Endodermal cell (in vitro differentiated cells): ENCODE measurements around the gene CEP85L. TPM values are rescaled to one million over a fixed set of nuclear protein-coding genes. Genes with fewer than 3 reads are reported as not detected.

ENCODE experiments used
- DNase-seq: peaks from one replicate; pipeline ENCODE4 v3.0.0-alpha.2; 2017
- H3K27ac ChIP-seq: 2 replicates; pipeline ENCODE4 v1.5.1; 2013; ENCODE audit warnings: mild to moderate bottlenecking, low read depth, low read length, moderate library complexity
- H3K27me3 ChIP-seq: 2 replicates; pipeline ENCODE4 v1.6.1; 2013; ENCODE audit warnings: mild to moderate bottlenecking, low read length, moderate library complexity; ENCODE audit not compliant: insufficient read depth, control insufficient read depth, poor library complexity, severe bottlenecking
- H3K36me3 ChIP-seq: 2 replicates; pipeline ENCODE4 v1.7.0; 2013; ENCODE audit warnings: mild to moderate bottlenecking, low read length, moderate library complexity; ENCODE audit not compliant: control insufficient read depth, insufficient read depth
- H3K4me1 ChIP-seq: one replicate; pipeline ENCODE4 v1.7.0; 2013; ENCODE audit warnings: low read length; ENCODE audit not compliant: control insufficient read depth, insufficient read depth
- H3K4me3 ChIP-seq: 2 replicates; pipeline ENCODE4 v1.5.1; 2013; ENCODE audit warnings: mild to moderate bottlenecking, low read length, moderate library complexity
- H3K9ac ChIP-seq: 2 replicates; pipeline ENCODE4 v1.6.1; 2013; ENCODE audit warnings: mild to moderate bottlenecking, low read length, moderate library complexity; ENCODE audit not compliant: poor library complexity, severe bottlenecking; ENCODE audit errors: extremely low read depth
- H3K9me3 ChIP-seq: 2 replicates; pipeline ENCODE4 v1.6.1; 2013; ENCODE audit warnings: mild to moderate bottlenecking, low read length, moderate library complexity; ENCODE audit not compliant: control insufficient read depth
- H3K27ac Mint-ChIP-seq: 2 replicates; pipeline ENCODE4 v1.8.0; 2020; ENCODE audit warnings: mixed read lengths
- H3K27me3 Mint-ChIP-seq: 2 replicates; pipeline ENCODE4 v1.8.0; 2021; ENCODE audit warnings: mild to moderate bottlenecking, mixed read lengths; ENCODE audit not compliant: insufficient read depth
- H3K36me3 Mint-ChIP-seq: 2 replicates; pipeline ENCODE4 v1.8.0; 2020; ENCODE audit warnings: low read depth, mixed read lengths
- H3K4me1 Mint-ChIP-seq: 2 replicates; pipeline ENCODE4 v1.8.0; 2020; ENCODE audit warnings: mixed read lengths
- H3K4me3 Mint-ChIP-seq: 2 replicates; pipeline ENCODE4 v1.8.0; 2020; ENCODE audit warnings: mild to moderate bottlenecking, moderate library complexity, mixed read lengths
- H3K9me3 Mint-ChIP-seq: 2 replicates; pipeline ENCODE4 v1.8.0; 2020; ENCODE audit warnings: mild to moderate bottlenecking, mixed read lengths
- CTCF ChIP-seq: fragments of 200-600 bp; sonication (generic); conservative IDR thresholded peaks from 2 replicates; pipeline ENCODE4 v1.5.0; 2021; ENCODE audit warnings: antibody characterized with exemption, mild to moderate bottlenecking
- WGBS, 2 experiments: methylation state at CpG; one replicate each; pipeline versions ENCODE4 v1.1.5 to v1.1.7; 2013; ENCODE audit warnings: missing lambda C conversion rate in 2 of 2, mixed read lengths in 1 of 2; ENCODE audit not compliant: insufficient coverage in 1 of 2, insufficient read length in 1 of 2; 5-methylcytosine and 5-hydroxymethylcytosine counted together
- total RNA-seq, 2 donors: library from RNA; stranded (reverse); fragmentation: NEBNext Ultra II Directional in 1 of 2; extraction: Animal tissue kit (Norgen Biotek cat#: 25700) in 1 of 2; gene quantifications; 2 replicates in 1 of 2; 3 replicates in 1 of 2; pipeline ENCODE4 v1.2.1, GENCODE V29; 2021

Gene CEP85L
- total RNA-seq, 2 donors from 2014 or later: 6.7 to 10.2 TPM

- Mint-ChIP-seq H3K4me1 (peaks cover 2% of the 10 kb centered on the region), H3K27me3 (no peaks in the 10 kb centered on the region), H3K9me3 (no peaks in the 10 kb centered on the region), H3K36me3 (no peaks in the 10 kb centered on the region), H3K27ac (no peak overlapping the region), H3K4me3 (no peak overlapping the region)
- H3K4me1 ChIP-seq: peaks cover under 1% of the 10 kb centered on the region
- no peak for TF ChIP-seq CTCF
- H3K27me3 ChIP-seq: no peaks in the 10 kb centered on the region
- no peak overlapping the region for H3K27ac ChIP-seq
- WGBS, 2 experiments: 100% methylated on average over 1 of the region's 2 CpGs; no CpG with 5 or more reads in 1 of the 2 experiments
- H3K36me3 ChIP-seq: no peaks in the 10 kb centered on the region
- H3K4me3 ChIP-seq: no peak overlapping the region
- H3K9me3 ChIP-seq: no peaks in the 10 kb centered on the region
- H3K9ac ChIP-seq: no peak overlapping the region
- DNase-seq: no peak
These were observed 190.4 kb downstream of the CEP85L start for GRCh38 chr6:118460958-118461470.

- no peak overlapping the region for H3K9ac ChIP-seq
- H3K4me1 ChIP-seq: no peaks in the 10 kb centered on the region
- H3K9me3 ChIP-seq: peaks cover 5% of the 10 kb centered on the region
- Mint-ChIP-seq H3K4me1 (no peaks in the 10 kb centered on the region), H3K27me3 (no peaks in the 10 kb centered on the region), H3K27ac (no peak overlapping the region), H3K36me3 (no peaks in the 10 kb centered on the region), H3K9me3 (peaks cover 16% of the 10 kb centered on the region), H3K4me3 (no peak overlapping the region)
- H3K27me3 ChIP-seq: no peaks in the 10 kb centered on the region
- H3K36me3 ChIP-seq: no peaks in the 10 kb centered on the region
- H3K4me3 ChIP-seq: no peak overlapping the region
- WGBS, 2 experiments: 88% methylated on average over 1 of the region's 1 CpG; no CpG with 5 or more reads in 1 of the 2 experiments
- H3K27ac ChIP-seq: no peak overlapping the region
- DNase-seq: no peak
- TF ChIP-seq CTCF: no peak
These were observed 194.4 kb downstream of the CEP85L start for GRCh38 chr6:118456982-118457381.

- no peaks in the 10 kb centered on the region for H3K27me3 Mint-ChIP-seq
- Histone ChIP-seq H3K27me3 (no peaks in the 10 kb centered on the region), H3K4me1 (no peaks in the 10 kb centered on the region), H3K27ac (no peak overlapping the region), H3K4me3 (no peak overlapping the region), H3K9ac (no peak overlapping the region), H3K9me3 (peaks cover 51% of the 10 kb centered on the region), H3K36me3 (no peaks in the 10 kb centered on the region)
- no peak overlapping the region for H3K4me3 Mint-ChIP-seq
- TF ChIP-seq CTCF: no peak
- H3K4me1 Mint-ChIP-seq: no peaks in the 10 kb centered on the region
- peaks cover 49% of the 10 kb centered on the region for H3K9me3 Mint-ChIP-seq
- no peak overlapping the region for H3K27ac Mint-ChIP-seq
- no peaks in the 10 kb centered on the region for H3K36me3 Mint-ChIP-seq
- DNase-seq: no peak
These were observed 199.6 kb downstream of the CEP85L start for GRCh38 chr6:118451839-118452238.
